Mesenchymal stem cell (in vitro differentiated cells and primary cell): ENCODE results near the gene MMP25.

ENCODE experiments used
- DNase-seq: peaks from one replicate; pipeline ENCODE4 v3.0.0-alpha.2; 2013
- H2AFZ ChIP-seq: one replicate; pipeline ENCODE4 v1.6.1; 2013; ENCODE audit warnings: low read depth, mild to moderate bottlenecking, control low read depth, inconsistent platforms, low read length, moderate library complexity
- H2AK5ac ChIP-seq: 2 replicates; pipeline ENCODE4 v1.6.1; 2013; ENCODE audit warnings: low read length, moderate library complexity, mild to moderate bottlenecking, inconsistent platforms; ENCODE audit not compliant: severe bottlenecking
- H2BK120ac ChIP-seq: one replicate; pipeline ENCODE4 v1.6.1; 2013; ENCODE audit warnings: low read depth, mild to moderate bottlenecking, inconsistent platforms, low read length, moderate library complexity
- H2BK12ac ChIP-seq, 2 experiments: one replicate each; pipeline ENCODE4 v1.6.1; 2013; ENCODE audit warnings: inconsistent platforms in 2 of 2, low read length in 2 of 2, mild to moderate bottlenecking in 2 of 2, moderate library complexity in 2 of 2, control low read depth in 1 of 2
- H2BK15ac ChIP-seq: one replicate; pipeline ENCODE4 v1.6.1; 2013; ENCODE audit warnings: mild to moderate bottlenecking, low read depth, inconsistent platforms; ENCODE audit not compliant: poor library complexity, severe bottlenecking
- H2BK5ac ChIP-seq: 2 replicates; pipeline ENCODE4 v1.6.1; 2013; ENCODE audit warnings: low read depth, mild to moderate bottlenecking, low read length, control low read depth, inconsistent platforms; ENCODE audit not compliant: poor library complexity, severe bottlenecking
- H3K14ac ChIP-seq, 2 experiments: one replicate each; pipeline ENCODE4 v1.6.1; 2013; ENCODE audit warnings: inconsistent platforms in 2 of 2, low read length in 2 of 2, control low read depth in 1 of 2, mild to moderate bottlenecking in 1 of 2, moderate library complexity in 1 of 2
- H3K18ac ChIP-seq, 2 experiments: one replicate each; pipeline ENCODE4 v1.6.1; 2013; ENCODE audit warnings: inconsistent platforms in 2 of 2, low read length in 2 of 2, control low read depth in 1 of 2, low read depth in 1 of 2, mild to moderate bottlenecking in 1 of 2
- H3K23ac ChIP-seq, 2 experiments: one replicate each; pipeline ENCODE4 v1.6.1; 2013; ENCODE audit warnings: inconsistent platforms in 2 of 2, low read length in 2 of 2, mild to moderate bottlenecking in 2 of 2, moderate library complexity in 2 of 2, control low read depth in 1 of 2
- H3K27ac ChIP-seq: 2 replicates; pipeline ENCODE4 v1.5.1; 2013; ENCODE audit warnings: mild to moderate bottlenecking, moderate library complexity, low read length, control low read depth, inconsistent platforms; ENCODE audit not compliant: poor library complexity, severe bottlenecking
- H3K27me3 ChIP-seq, 2 experiments: 2 replicates each; pipeline versions ENCODE4 v1.6.1 to v1.7.0; 2013; ENCODE audit warnings: low read length in 2 of 2, mild to moderate bottlenecking in 2 of 2, moderate library complexity in 2 of 2, control low read depth in 1 of 2, inconsistent platforms in 1 of 2; ENCODE audit not compliant: control insufficient read depth in 1 of 2, insufficient read depth in 1 of 2
- H3K36me3 ChIP-seq, 2 experiments: 2 replicates each; pipeline versions ENCODE4 v1.6.1 to v1.7.0; 2013; ENCODE audit warnings: low read length in 2 of 2, control low read depth in 1 of 2, inconsistent platforms in 1 of 2, low read depth in 1 of 2, mild to moderate bottlenecking in 1 of 2; ENCODE audit not compliant: insufficient read depth in 2 of 2, control insufficient read depth in 1 of 2
- H3K4ac ChIP-seq, 2 experiments: one replicate each; pipeline ENCODE4 v1.6.1; 2013; ENCODE audit warnings: inconsistent platforms in 2 of 2, low read length in 2 of 2, mild to moderate bottlenecking in 2 of 2, moderate library complexity in 2 of 2, control low read depth in 1 of 2, low read depth in 1 of 2
- H3K4me1 ChIP-seq: 2 replicates; pipeline ENCODE4 v1.6.1; 2013; ENCODE audit warnings: low read depth, low read length, control low read depth; ENCODE audit not compliant: control insufficient read depth, insufficient read depth
- H3K4me2 ChIP-seq: 2 replicates; pipeline ENCODE4 v1.6.1; 2013; ENCODE audit warnings: low read length, mild to moderate bottlenecking, inconsistent platforms; ENCODE audit not compliant: poor library complexity, severe bottlenecking
- H3K4me3 ChIP-seq, 2 experiments: 2 replicates each; pipeline versions ENCODE4 v1.5.1 to v1.7.0; 2013; ENCODE audit warnings: low read length in 2 of 2, mild to moderate bottlenecking in 2 of 2, control low read depth in 1 of 2, low read depth in 1 of 2; ENCODE audit not compliant: insufficient read depth in 1 of 2
- H3K79me1 ChIP-seq: replicated peaks from 2 replicates; pipeline ENCODE4 v1.6.1; 2013; ENCODE audit warnings: mild to moderate bottlenecking, control low read depth, low read length, inconsistent platforms; ENCODE audit not compliant: poor library complexity, severe bottlenecking
- H3K9ac ChIP-seq: 2 replicates; pipeline ENCODE4 v1.7.0; 2013; ENCODE audit warnings: mild to moderate bottlenecking, low read length, moderate library complexity
- H3K9me3 ChIP-seq: 2 replicates; pipeline ENCODE4 v1.7.0; 2013; ENCODE audit warnings: mild to moderate bottlenecking, low read length; ENCODE audit not compliant: control insufficient read depth
- H4K8ac ChIP-seq: one replicate; pipeline ENCODE4 v1.6.1; 2013; ENCODE audit warnings: inconsistent platforms, mild to moderate bottlenecking, low read length, moderate library complexity
- H4K91ac ChIP-seq: one replicate; pipeline ENCODE4 v1.6.1; 2013; ENCODE audit warnings: mild to moderate bottlenecking, low read length, inconsistent platforms
- WGBS: methylation state at CpG from one replicate; pipeline ENCODE4 v1.1.7; 2013; ENCODE audit warnings: mixed read lengths; 5-methylcytosine and 5-hydroxymethylcytosine counted together

The MMP25 gene

DNA sequence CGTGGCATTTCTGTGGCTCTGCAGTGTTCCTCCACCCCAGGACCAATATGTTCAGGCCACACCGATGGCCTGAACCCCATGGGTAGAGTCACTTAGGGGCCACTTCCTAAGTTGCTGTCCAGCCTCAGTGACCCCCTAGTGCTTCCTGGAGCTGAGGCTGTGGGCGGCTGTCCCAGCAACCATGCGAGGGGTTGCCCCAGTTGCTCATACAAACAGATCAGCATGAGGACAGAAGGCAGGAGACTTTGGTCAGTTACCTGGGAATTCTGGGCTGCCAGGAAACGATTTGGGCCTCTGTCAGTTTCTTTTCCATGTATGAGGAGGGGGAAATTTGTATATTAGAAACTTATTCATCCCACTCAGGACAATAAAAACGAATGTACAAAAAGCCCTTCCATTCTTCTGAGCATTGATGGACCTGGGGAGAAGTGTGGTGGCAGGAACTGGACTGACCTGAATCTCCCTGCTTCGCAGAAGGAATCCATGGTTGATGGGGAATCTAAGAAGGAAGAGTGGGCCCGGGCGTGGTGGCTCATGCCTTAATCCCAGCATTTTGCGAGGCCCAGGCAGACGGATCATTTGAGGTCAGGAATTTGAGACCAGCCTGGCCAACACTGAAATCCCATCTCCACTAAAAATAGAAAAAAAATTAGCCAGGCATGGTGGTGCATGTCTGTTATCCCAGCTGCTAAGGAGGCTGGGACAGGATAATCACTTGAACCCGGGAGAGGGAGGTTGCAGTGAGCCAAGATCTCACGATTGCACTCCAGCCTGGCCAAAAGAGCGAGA is 14.2 kb downstream of the MMP25 start:
- Histone ChIP-seq H3K14ac (no peak overlapping the region), H3K27me3 (peaks cover 0 to 9% of the 10 kb centered on the region in 2 experiments), H2BK120ac (no peak overlapping the region), H3K9ac (no peak overlapping the region), H3K27ac (no peak overlapping the region), H3K4me1 (peaks cover 27% of the 10 kb centered on the region), H4K8ac (no peak overlapping the region), H3K4me3 (no peak overlapping the region), H3K4ac (peak overlapping the region in 1 of 2 experiments; percentile 20), H3K18ac (no peak overlapping the region), H2AFZ (no peak overlapping the region), H2AK5ac (peak overlapping the region; percentile 74), H2BK5ac (peak overlapping the region; percentile 14), H3K36me3 (peaks cover 0 to 8% of the 10 kb centered on the region in 2 experiments), H3K4me2 (no peak overlapping the region), H3K9me3 (no peaks in the 10 kb centered on the region), H3K79me1 (peaks cover 2% of the 10 kb centered on the region), H2BK12ac (peak overlapping the region in 1 of 2 experiments; percentile 85), H4K91ac (peak overlapping the region; percentile 65), H3K23ac (no peak overlapping the region), H2BK15ac (peak overlapping the region; percentile 60)
- DNase-seq = no peak
- WGBS = 91% methylated on average over 10 of the region's 14 CpGs

GRCh38 chr16:3062553-3062952 is 16.2 kb downstream of the MMP25 start:
- Histone ChIP-seq H3K4ac (no peak overlapping the region), H3K4me2 (no peak overlapping the region), H2BK120ac (no peak overlapping the region), H2BK5ac (no peak overlapping the region), H4K91ac (no peak overlapping the region), H3K79me1 (peaks cover 7% of the 10 kb centered on the region), H3K23ac (no peak overlapping the region), H3K27ac (no peak overlapping the region), H2AFZ (no peak overlapping the region), H3K36me3 (peaks cover 0 to 5% of the 10 kb centered on the region in 2 experiments), H3K18ac (no peak overlapping the region), H3K4me3 (no peak overlapping the region), H3K4me1 (peaks cover 41% of the 10 kb centered on the region), H3K9me3 (no peaks in the 10 kb centered on the region), H2BK15ac (no peak overlapping the region), H3K9ac (no peak overlapping the region), H2AK5ac (no peak overlapping the region), H3K14ac (no peak overlapping the region), H4K8ac (no peak overlapping the region), H2BK12ac (no peak overlapping the region), H3K27me3 (peaks cover 0 to 15% of the 10 kb centered on the region in 2 experiments)
- DNase-seq = no peak
- 89% methylated on average over 6 of the region's 6 CpGs for WGBS

- WGBS = 93% methylated on average over 7 of the region's 8 CpGs
- H3K9me3 ChIP-seq = no peaks in the 10 kb centered on the region
These were observed 17.4 kb downstream of the MMP25 start for GRCh38 chr16:3063625-3064386.

More at GRCh38 chr16:3063625-3064386, 17.4 kb downstream of the MMP25 start:
- H2AFZ ChIP-seq = no peak overlapping the region
- peaks cover 0 to 17% of the 10 kb centered on the region in 2 experiments for H3K36me3 ChIP-seq
- H3K23ac ChIP-seq = no peak overlapping the region
- H2BK120ac ChIP-seq = no peak overlapping the region
- DNase-seq = no peak
- no peak overlapping the region for H2BK5ac ChIP-seq
- no peak overlapping the region for H2BK12ac ChIP-seq
- no peak overlapping the region for H3K9ac ChIP-seq
- H3K4me3 ChIP-seq = no peak overlapping the region
- no peak overlapping the region for H3K4me2 ChIP-seq
- no peak overlapping the region for H3K4ac ChIP-seq
- H3K18ac ChIP-seq = no peak overlapping the region
- H4K91ac ChIP-seq = no peak overlapping the region
- peaks cover 35% of the 10 kb centered on the region for H3K4me1 ChIP-seq
- H3K27me3 ChIP-seq = peaks cover 0 to 17% of the 10 kb centered on the region in 2 experiments
- no peak overlapping the region for H3K14ac ChIP-seq
- H2AK5ac ChIP-seq = no peak overlapping the region
- H3K27ac ChIP-seq = no peak overlapping the region
- H3K79me1 ChIP-seq = peaks cover 7% of the 10 kb centered on the region
- H2BK15ac ChIP-seq = no peak overlapping the region
- no peak overlapping the region for H4K8ac ChIP-seq
